Tibial nerve (tissue), 4 donors: ENCODE measurements around the gene PSKH1. TPM values are rescaled to one million over a fixed set of nuclear protein-coding genes. Genes with fewer than 3 reads are reported as not detected.

Experiments
- DNase-seq, 2 donors: peaks; one replicate each; pipeline ENCODE4 v3.0.0-alpha.2; 2019; ENCODE audit warnings: low spot score in 2 of 2
- H3K27ac ChIP-seq, 4 donors: fragments of 200-600 bp; sonication (generic) in 3 of 4; one replicate each; pipeline ENCODE4 v1.5.1; 2017 to 2019; ENCODE audit warnings: mild to moderate bottlenecking in 1 of 4
- H3K27me3 ChIP-seq, 2 donors: fragments of 200-600 bp; sonication (generic) in 1 of 2; one replicate each; pipeline versions ENCODE4 v1.5.1 to v1.6.0; 2017 to 2019
- H3K36me3 ChIP-seq, 3 donors: fragments of 200-600 bp; sonication (generic); one replicate each; pipeline ENCODE4 v1.5.1; 2018 to 2019
- H3K4me1 ChIP-seq, 4 donors: fragments of 200-600 bp; sonication (generic) in 3 of 4; one replicate each; pipeline ENCODE4 v1.5.1; 2017 to 2019
- H3K4me3 ChIP-seq, 4 donors: fragments of 200-600 bp; sonication (generic) in 3 of 4; one replicate each; pipeline ENCODE4 v1.5.1; 2017 to 2019; ENCODE audit warnings: mild to moderate bottlenecking in 1 of 4, moderate library complexity in 1 of 4
- H3K9me3 ChIP-seq, 4 donors: fragments of 200-600 bp; sonication (generic) in 3 of 4; one replicate each; pipeline ENCODE4 v1.5.1; 2017 to 2019
- CTCF ChIP-seq, 5 experiments: fragments of 200-600 bp in 3 of 5; fragments of 450-650 bp in 2 of 5; sonication (generic) in 3 of 5; IDR thresholded peaks; one replicate each; pipeline ENCODE4 v1.5.1; 2016 to 2019; ENCODE audit warnings: antibody characterized with exemption in 5 of 5, mild to moderate bottlenecking in 3 of 5, moderate library complexity in 2 of 5
- EP300 ChIP-seq, 2 donors: sonication (generic); formaldehyde crosslinking; IDR thresholded peaks; one replicate each; pipeline ENCODE4 v1.6.1; 2017; ENCODE audit warnings: antibody characterized with exemption in 2 of 2, mild to moderate bottlenecking in 1 of 2
- POLR2A ChIP-seq, 2 donors: fragments of 450-650 bp; IDR thresholded peaks; one replicate each; pipeline ENCODE4 v1.6.1; 2017; ENCODE audit warnings: antibody characterized with exemption in 2 of 2, mild to moderate bottlenecking in 2 of 2, moderate library complexity in 2 of 2
- WGBS, 2 donors: methylation state at CpG; one replicate each; pipeline ENCODE4 v1.1.5; 2018; 5-methylcytosine and 5-hydroxymethylcytosine counted together
- total RNA-seq, 4 donors: library from RNA; depleted of rRNA; stranded (reverse); fragments of >200 nt; gene quantifications; one replicate each; pipeline ENCODE4 v1.1.0, GENCODE V29; 2016

PSKH1 gene
- total RNA-seq: 10 to 100 TPM; 22.2 to 30.8 (median 24.2) TPM

GRCh38 chr16:67892899-67893742 lies at the start of gene PSKH1:
Gene PSKH1 (plus strand): TSS chr16:67893254. CDS start chr16:67908750, 15,496 bp downstream.
- no peaks in the 10 kb centered on the region for H3K36me3 ChIP-seq
- peaks cover 3 to 53% (median 32%) of the 10 kb centered on the region in 4 donors for H3K4me1 ChIP-seq
- peak; percentile 94 to 95 for DNase-seq
- H3K27ac ChIP-seq: peak within 1 kb of the TSS; percentile 82 to 99 (median 94)
- H3K4me3 ChIP-seq: peak within 1 kb of the TSS; percentile 64 to 98 (median 76)
- H3K9me3 ChIP-seq: no peaks in the 10 kb centered on the region
- WGBS, 2 donors: 1% methylated on average over 30 to 54 of the region's 90 CpGs
- H3K27me3 ChIP-seq: no peaks in the 10 kb centered on the region
- TF ChIP-seq POLR2A (IDR thresholded peaks at IDR 0.05) (peak; percentile 60 to 92), EP300 (IDR thresholded peaks at IDR 0.05) (peak; percentile 50 to 76), CTCF (IDR thresholded peaks at IDR 0.05) (peak in 1 of 5 experiments; percentile 42)

GRCh38 chr16:67843343-67843765 lies 49.7 kb upstream of the PSKH1 start:
- H3K27ac ChIP-seq: peak overlapping the region in 3 of 4 donors; percentile 99 to 100 (median 99)
- H3K9me3 ChIP-seq: no peaks in the 10 kb centered on the region
- H3K4me3 ChIP-seq: peak overlapping the region; percentile 51 to 100 (median 72)
- peaks cover 0 to 52% (median 46%) of the 10 kb centered on the region in 4 donors for H3K4me1 ChIP-seq
- no peaks in the 10 kb centered on the region for H3K27me3 ChIP-seq
- TF ChIP-seq POLR2A (IDR thresholded peaks at IDR 0.05) (no peak), CTCF (IDR thresholded peaks at IDR 0.05) (no peak), EP300 (IDR thresholded peaks at IDR 0.05) (no peak)
- DNase-seq: no peak
- H3K36me3 ChIP-seq: no peaks in the 10 kb centered on the region
- WGBS, 2 donors: 6% methylated on average over 11 of the region's 11 CpGs

GRCh38 chr16:67844497-67844896 lies 48.6 kb upstream of the PSKH1 start:
- Histone ChIP-seq H3K36me3 (no peaks in the 10 kb centered on the region), H3K27me3 (no peaks in the 10 kb centered on the region), H3K4me3 (no peak overlapping the region), H3K4me1 (peaks cover 0 to 63% (median 50%) of the 10 kb centered on the region in 4 donors), H3K27ac (peak overlapping the region in 2 of 4 donors; percentile 95 to 99), H3K9me3 (no peaks in the 10 kb centered on the region)
- no peak for TF ChIP-seq CTCF (IDR thresholded peaks at IDR 0.05)
- TF ChIP-seq POLR2A (IDR thresholded peaks at IDR 0.05): no peak
- no peak for TF ChIP-seq EP300 (IDR thresholded peaks at IDR 0.05)
- WGBS, 2 donors: 72 to 83% methylated on average over 4 of the region's 4 CpGs
- DNase-seq: no peak

GRCh38 chr16:67845291-67846062 lies 47.6 kb upstream of the PSKH1 start:
- Histone ChIP-seq H3K27me3 (no peaks in the 10 kb centered on the region), H3K9me3 (no peaks in the 10 kb centered on the region), H3K27ac (peak overlapping the region; percentile 87 to 96 (median 93)), H3K4me1 (peaks cover 0 to 63% (median 50%) of the 10 kb centered on the region in 4 donors), H3K36me3 (peaks cover 0 to 7% (median 0%) of the 10 kb centered on the region in 3 donors), H3K4me3 (peak overlapping the region; percentile 64 to 93 (median 74))
- WGBS, 2 donors: 73 to 77% methylated on average over 5 of the region's 5 CpGs
- TF ChIP-seq CTCF (IDR thresholded peaks at IDR 0.05): no peak
- TF ChIP-seq POLR2A (IDR thresholded peaks at IDR 0.05): no peak
- TF ChIP-seq EP300 (IDR thresholded peaks at IDR 0.05): no peak
- no peak for DNase-seq
